Liver (tissue), 3 donors: ENCODE measurements around the gene GLRA3.

Source experiments
- TAF1 ChIP-seq: conservative IDR thresholded peaks from 2 replicates; pipeline ENCODE4 v1.6.1; 2016; ENCODE audit warnings: antibody characterized with exemption, mild to moderate bottlenecking
- TF ChIP-seq, protein P1 (sequence below): fragments of 150-350 bp; IDR thresholded peaks from 2 replicates; pipeline ENCODE4 v1.5.1; 2017; ENCODE audit warnings: improper control_type of control experiment, low read depth, low read length; ENCODE audit not compliant: missing input control
- donor health status: healthy.
- donor health status: healthy.

GRCh38 chr4:174873931-174874330, 44.9 kb upstream of the GLRA3 start:
- no peak for TF ChIP-seq TAF1
- TF ChIP-seq, protein P1, sequence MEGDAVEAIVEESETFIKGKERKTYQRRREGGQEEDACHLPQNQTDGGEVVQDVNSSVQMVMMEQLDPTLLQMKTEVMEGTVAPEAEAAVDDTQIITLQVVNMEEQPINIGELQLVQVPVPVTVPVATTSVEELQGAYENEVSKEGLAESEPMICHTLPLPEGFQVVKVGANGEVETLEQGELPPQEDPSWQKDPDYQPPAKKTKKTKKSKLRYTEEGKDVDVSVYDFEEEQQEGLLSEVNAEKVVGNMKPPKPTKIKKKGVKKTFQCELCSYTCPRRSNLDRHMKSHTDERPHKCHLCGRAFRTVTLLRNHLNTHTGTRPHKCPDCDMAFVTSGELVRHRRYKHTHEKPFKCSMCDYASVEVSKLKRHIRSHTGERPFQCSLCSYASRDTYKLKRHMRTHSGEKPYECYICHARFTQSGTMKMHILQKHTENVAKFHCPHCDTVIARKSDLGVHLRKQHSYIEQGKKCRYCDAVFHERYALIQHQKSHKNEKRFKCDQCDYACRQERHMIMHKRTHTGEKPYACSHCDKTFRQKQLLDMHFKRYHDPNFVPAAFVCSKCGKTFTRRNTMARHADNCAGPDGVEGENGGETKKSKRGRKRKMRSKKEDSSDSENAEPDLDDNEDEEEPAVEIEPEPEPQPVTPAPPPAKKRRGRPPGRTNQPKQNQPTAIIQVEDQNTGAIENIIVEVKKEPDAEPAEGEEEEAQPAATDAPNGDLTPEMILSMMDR, result no peak
